HG03064 (cell line): ENCODE measurements around the gene RNF41.
A peak's percentile ranks its signal among the peaks of the same experiment; 100 is the strongest.

Experiments used
- ATAC-seq: cut with Tn5 transposase; IDR thresholded peaks from one replicate; pipeline ENCODE4 v1.9.1; 2021; ENCODE audit warnings: low read depth; ENCODE audit not compliant: unreplicated experiment

RNF41 gene

GRCh38 chr12:56188131-56188777 is 33.5 kb downstream of the RNF41 start:
- ATAC-seq, result no peak

- no peak for ATAC-seq
These were observed 34.8 kb downstream of the RNF41 start for GRCh38 chr12:56186957-56187356.

GRCh38 chr12:56178347-56178746 is 43.4 kb downstream of the RNF41 start:
- no peak for ATAC-seq

- no peak for ATAC-seq
These were observed 48.9 kb downstream of the RNF41 start for GRCh38 chr12:56172839-56173238.

GRCh38 chr12:56169229-56169759 is 52.4 kb downstream of the RNF41 start:
- no peak for ATAC-seq

GRCh38 chr12:56165369-56165768 is 56.4 kb downstream of the RNF41 start:
- no peak for ATAC-seq

GRCh38 chr12:56164345-56164729 is 57.4 kb downstream of the RNF41 start:
- no peak for ATAC-seq

GRCh38 chr12:56163533-56164344 is 58.0 kb downstream of the RNF41 start:
- no peak for ATAC-seq

- ATAC-seq, result no peak
These were observed 59.0 kb downstream of the RNF41 start for GRCh38 chr12:56162468-56163290.

GRCh38 chr12:56161690-56162351 is 59.9 kb downstream of the RNF41 start:
- no peak for ATAC-seq

- no peak for ATAC-seq
These were observed 60.6 kb downstream of the RNF41 start for GRCh38 chr12:56160894-56161689.

- no peak for ATAC-seq
These were observed 61.4 kb downstream of the RNF41 start for GRCh38 chr12:56160193-56160763.

- ATAC-seq, result no peak
These were observed 62.1 kb downstream of the RNF41 start for GRCh38 chr12:56159482-56160192.

- no peak for ATAC-seq
These were observed 62.7 kb downstream of the RNF41 start for GRCh38 chr12:56158926-56159461.

- peak; percentile 70 for ATAC-seq
These were observed 63.4 kb downstream of the RNF41 start, which contains the start of gene MYL6 for GRCh38 chr12:56158029-56158925. TSS of gene MYL6 (plus strand) at chr12:56158359. CDS start at chr12:56158402, 43 bp downstream.

- no peak for ATAC-seq
These were observed 64.3 kb downstream of the RNF41 start for GRCh38 chr12:56157201-56158028.
